OCI-LY3 (cell line): Measurements from ENCODE around the gene BMP8B.

Source experiments
- EZH2phosphoT487 ChIP-seq: fragments of 200-600 bp; shearing (Covaris generic); IDR thresholded peaks from 2 replicates; pipeline ENCODE4 v1.6.1; 2018; ENCODE audit warnings: antibody characterized with exemption, mixed run types, low read depth
- TF ChIP-seq, protein P1 (sequence below): fragments of 200-600, 300-600 bp; sonication (generic); IDR thresholded peaks from 2 replicates; pipeline ENCODE4 v1.5.1; 2014; ENCODE audit warnings: antibody characterized with exemption, low read length, low read depth

DNA sequence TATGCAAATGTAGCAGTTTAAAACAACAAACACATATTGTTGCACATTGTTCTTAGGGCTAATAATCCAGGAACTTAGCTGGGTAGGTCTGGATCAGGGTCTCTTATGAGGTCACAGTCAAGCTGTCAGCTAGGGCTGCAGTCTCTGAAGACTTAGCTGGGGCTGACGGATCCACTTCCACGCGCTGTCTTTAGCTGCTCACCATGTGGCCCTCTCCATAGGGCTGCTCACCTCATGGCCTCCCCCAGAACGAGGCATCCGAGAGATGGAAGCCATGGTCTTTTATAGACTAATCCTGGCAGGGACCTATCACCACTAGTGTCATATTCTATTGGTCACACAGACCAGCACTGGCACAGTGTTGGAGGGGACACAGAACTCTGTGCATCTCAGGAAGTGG lies 8.8 kb downstream of the BMP8B start:
- no peak for TF ChIP-seq EZH2phosphoT487
- TF ChIP-seq, protein P1, sequence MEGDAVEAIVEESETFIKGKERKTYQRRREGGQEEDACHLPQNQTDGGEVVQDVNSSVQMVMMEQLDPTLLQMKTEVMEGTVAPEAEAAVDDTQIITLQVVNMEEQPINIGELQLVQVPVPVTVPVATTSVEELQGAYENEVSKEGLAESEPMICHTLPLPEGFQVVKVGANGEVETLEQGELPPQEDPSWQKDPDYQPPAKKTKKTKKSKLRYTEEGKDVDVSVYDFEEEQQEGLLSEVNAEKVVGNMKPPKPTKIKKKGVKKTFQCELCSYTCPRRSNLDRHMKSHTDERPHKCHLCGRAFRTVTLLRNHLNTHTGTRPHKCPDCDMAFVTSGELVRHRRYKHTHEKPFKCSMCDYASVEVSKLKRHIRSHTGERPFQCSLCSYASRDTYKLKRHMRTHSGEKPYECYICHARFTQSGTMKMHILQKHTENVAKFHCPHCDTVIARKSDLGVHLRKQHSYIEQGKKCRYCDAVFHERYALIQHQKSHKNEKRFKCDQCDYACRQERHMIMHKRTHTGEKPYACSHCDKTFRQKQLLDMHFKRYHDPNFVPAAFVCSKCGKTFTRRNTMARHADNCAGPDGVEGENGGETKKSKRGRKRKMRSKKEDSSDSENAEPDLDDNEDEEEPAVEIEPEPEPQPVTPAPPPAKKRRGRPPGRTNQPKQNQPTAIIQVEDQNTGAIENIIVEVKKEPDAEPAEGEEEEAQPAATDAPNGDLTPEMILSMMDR: no peak
